ENCODE measurements around the gene PREP. TPM values are rescaled to one million over a fixed set of nuclear protein-coding genes. Genes with fewer than 3 reads are reported as not detected.

PREP gene
- total RNA-seq, 1 donor from 2014 or later = 33.0 TPM

Other genes starting within 250 kb of the PREP start
- gene POPDC3, start 223.1 kb downstream of the PREP start, total RNA-seq = 5.3 TPM